ENCODE results near the gene DACH2.

DACH2 gene

DNA sequence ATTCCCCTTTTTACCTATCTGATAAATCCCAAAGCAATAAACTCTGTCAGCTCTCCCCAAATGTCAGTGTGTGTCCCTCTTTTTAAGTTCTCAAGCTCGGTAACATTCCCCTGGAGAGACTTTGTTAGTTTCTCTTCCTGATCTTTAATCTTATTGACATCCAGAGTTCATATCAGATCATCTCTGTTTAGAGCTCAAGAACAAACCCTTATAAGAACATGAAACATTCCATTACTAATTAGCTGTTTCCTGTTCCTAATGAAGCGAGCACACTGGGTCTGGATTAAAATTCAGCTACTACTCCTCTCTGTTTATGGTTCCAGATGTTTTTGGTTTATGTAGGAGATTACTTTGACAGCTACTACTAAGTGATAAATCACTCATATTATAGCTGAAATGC is 681.5 kb downstream of the DACH2 start:
- DNase-seq, result no peak

DNA sequence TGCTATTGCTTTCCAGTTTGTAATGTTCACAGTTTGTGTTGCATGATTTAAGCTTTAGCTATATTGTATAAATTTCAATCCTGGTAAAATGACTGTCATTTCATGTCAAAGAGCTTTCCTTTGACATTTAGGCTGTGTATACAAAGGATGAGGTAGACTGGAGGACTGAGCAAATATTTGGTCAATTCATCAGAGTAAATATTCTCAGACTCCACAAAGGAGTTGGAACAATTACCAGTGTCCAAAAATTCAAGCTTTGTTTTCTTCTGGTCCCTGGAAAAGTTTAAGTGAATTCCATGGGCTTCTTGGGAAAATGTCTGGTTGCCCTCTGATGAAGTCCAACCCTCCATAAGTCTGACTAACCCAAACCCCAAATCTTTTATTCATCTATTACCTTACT is 682.4 kb downstream of the DACH2 start:
- no peak for DNase-seq

DNA sequence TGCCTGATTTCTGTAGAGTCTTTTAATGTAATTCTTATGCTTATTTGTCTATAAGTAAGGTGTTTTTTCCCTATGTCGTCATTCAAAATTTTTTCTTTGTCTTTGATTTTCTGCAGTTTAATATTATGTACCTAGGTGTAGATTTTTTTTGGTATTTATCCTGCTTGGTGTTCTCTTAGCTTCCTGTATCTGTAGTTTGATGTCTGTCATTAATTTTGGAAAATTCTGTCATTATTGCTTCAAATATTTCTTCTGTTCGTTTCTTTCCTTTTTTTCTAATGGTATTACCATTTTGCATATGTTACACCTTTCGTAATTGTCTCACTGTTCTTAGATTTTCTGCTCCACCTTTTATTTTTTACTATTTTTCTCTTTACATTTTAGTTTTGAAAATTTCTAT is 696.9 kb downstream of the DACH2 start:
- DNase-seq, result no peak

Measured in NCI-H526 (cell line).